Smooth muscle cell (in vitro differentiated cells): Measurements from ENCODE around the gene TBC1D2. TPM values are rescaled to one million over a fixed set of nuclear protein-coding genes. Genes with fewer than 3 reads are reported as not detected.
A peak's percentile ranks its signal among the peaks of the same experiment; 100 is the strongest.

Experiments used
- DNase-seq: peaks from one replicate; lab custom pipeline; 2025; ENCODE audit not compliant: unreplicated experiment; lab: John Stamatoyannopoulos, UW
- H2AFZ ChIP-seq: fragments of 200-600 bp; sonication (generic); 2 replicates; pipeline ENCODE4 v1.6.0; 2016; ENCODE audit warnings: antibody characterized with exemption, low read depth, mild to moderate bottlenecking
- H3F3A ChIP-seq: fragments of 200-600 bp; sonication (generic); 2 replicates; pipeline ENCODE4 v1.6.0; 2017; ENCODE audit warnings: antibody characterized with exemption, low read depth
- H3K27ac ChIP-seq: fragments of 200-600 bp; sonication (generic); 2 replicates; pipeline ENCODE4 v1.5.1; 2016; ENCODE audit warnings: low read depth, mild to moderate bottlenecking
- H3K27me3 ChIP-seq: fragments of 200-600 bp; sonication (generic); 2 replicates; pipeline ENCODE4 v1.6.1; 2016; ENCODE audit warnings: low read depth, mild to moderate bottlenecking
- H3K36me3 ChIP-seq: fragments of 200-600 bp; sonication (generic); 2 replicates; pipeline ENCODE4 v1.5.1; 2016; ENCODE audit warnings: low read depth
- H3K4me1 ChIP-seq: fragments of 200-600 bp; sonication (generic); 2 replicates; pipeline ENCODE4 v1.5.1; 2016; ENCODE audit warnings: low read depth
- H3K4me2 ChIP-seq: fragments of 200-600 bp; sonication (generic); 2 replicates; pipeline ENCODE4 v1.6.0; 2016; ENCODE audit warnings: mild to moderate bottlenecking
- H3K4me3 ChIP-seq: fragments of 200-600 bp; sonication (generic); 2 replicates; pipeline ENCODE4 v1.5.1; 2016; ENCODE audit warnings: mild to moderate bottlenecking
- H3K79me2 ChIP-seq: fragments of 200-600 bp; sonication (generic); 2 replicates; pipeline ENCODE4 v1.6.0; 2016; ENCODE audit warnings: low read depth, mild to moderate bottlenecking
- H3K9ac ChIP-seq: fragments of 200-600 bp; sonication (generic); 2 replicates; pipeline ENCODE4 v1.6.0; 2016; ENCODE audit warnings: low read depth
- H3K9me3 ChIP-seq: fragments of 200-600 bp; sonication (generic); replicated peaks from 2 replicates; pipeline ENCODE4 v1.5.1; 2016; ENCODE audit warnings: low read depth
- H4K20me1 ChIP-seq: fragments of 200-600 bp; sonication (generic); 2 replicates; pipeline ENCODE4 v1.6.0; 2016; ENCODE audit warnings: low read depth
- WGBS: methylation state at CpG from one replicate; pipeline ENCODE4 v1.1.7; 2016; ENCODE audit warnings: low lambda C conversion rate; 5-methylcytosine and 5-hydroxymethylcytosine counted together
- polyA plus RNA-seq: library from polyadenylated mRNA; unstranded; fragments of >200 nt; fragmentation: Nextera tagmentation; extraction: Ambion mirVana; gene quantifications from 2 replicates; pipeline ENCODE4 v1.2.1, GENCODE V29; 2016
- total RNA-seq: library from RNA; depleted of rRNA; stranded (reverse); fragments of >200 nt; gene quantifications from 2 replicates; pipeline ENCODE4 v1.2.3, GENCODE V29; 2014
- TF ChIP-seq, protein P1 (sequence below): fragments of 200-600 bp; sonication (generic); IDR thresholded peaks from 2 replicates; pipeline ENCODE4 v1.5.1; 2017; ENCODE audit warnings: borderline replicate concordance, mild to moderate bottlenecking, antibody characterized with exemption; ENCODE audit not compliant: insufficient read depth, poor library complexity, severe bottlenecking

The TBC1D2 gene
- total and polyA plus RNA-seq, 2 experiments from 2014 or later: 7.7 to 8.6 TPM

DNA sequence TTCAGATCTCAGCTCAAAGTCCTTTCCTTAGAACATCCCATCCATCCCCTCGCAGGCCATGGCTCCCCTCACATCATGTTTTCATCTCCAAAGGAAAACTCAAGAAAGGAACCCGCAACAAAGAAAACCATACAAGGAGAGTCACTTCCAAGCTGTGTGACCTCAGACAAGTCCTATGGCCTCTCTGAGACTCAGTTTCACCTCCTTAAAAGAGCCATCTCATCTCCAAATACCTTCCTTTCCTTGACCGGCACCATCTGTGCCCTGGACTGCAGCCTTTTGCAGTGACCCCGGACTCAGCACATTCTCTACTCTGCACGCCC lies 73.7 kb downstream of the TBC1D2 start:
- no peak for DNase-seq
- Histone ChIP-seq H3K4me3 (no peak overlapping the region), H4K20me1 (no peaks in the 10 kb centered on the region), H3K9ac (no peak overlapping the region), H3K4me2 (no peak overlapping the region), H3K27ac (peak overlapping the region; percentile 11), H3K27me3 (no peaks in the 10 kb centered on the region), H3K4me1 (peaks cover 7% of the 10 kb centered on the region), H3K9me3 (no peaks in the 10 kb centered on the region), H3K36me3 (no peaks in the 10 kb centered on the region), H3K79me2 (peaks cover 5% of the 10 kb centered on the region), H2AFZ (peak overlapping the region; percentile 10), H3F3A (no peaks in the 10 kb centered on the region)
- WGBS: 86% methylated on average over 5 of the region's 5 CpGs
- TF ChIP-seq, protein P1, sequence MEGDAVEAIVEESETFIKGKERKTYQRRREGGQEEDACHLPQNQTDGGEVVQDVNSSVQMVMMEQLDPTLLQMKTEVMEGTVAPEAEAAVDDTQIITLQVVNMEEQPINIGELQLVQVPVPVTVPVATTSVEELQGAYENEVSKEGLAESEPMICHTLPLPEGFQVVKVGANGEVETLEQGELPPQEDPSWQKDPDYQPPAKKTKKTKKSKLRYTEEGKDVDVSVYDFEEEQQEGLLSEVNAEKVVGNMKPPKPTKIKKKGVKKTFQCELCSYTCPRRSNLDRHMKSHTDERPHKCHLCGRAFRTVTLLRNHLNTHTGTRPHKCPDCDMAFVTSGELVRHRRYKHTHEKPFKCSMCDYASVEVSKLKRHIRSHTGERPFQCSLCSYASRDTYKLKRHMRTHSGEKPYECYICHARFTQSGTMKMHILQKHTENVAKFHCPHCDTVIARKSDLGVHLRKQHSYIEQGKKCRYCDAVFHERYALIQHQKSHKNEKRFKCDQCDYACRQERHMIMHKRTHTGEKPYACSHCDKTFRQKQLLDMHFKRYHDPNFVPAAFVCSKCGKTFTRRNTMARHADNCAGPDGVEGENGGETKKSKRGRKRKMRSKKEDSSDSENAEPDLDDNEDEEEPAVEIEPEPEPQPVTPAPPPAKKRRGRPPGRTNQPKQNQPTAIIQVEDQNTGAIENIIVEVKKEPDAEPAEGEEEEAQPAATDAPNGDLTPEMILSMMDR: no peak

DNA sequence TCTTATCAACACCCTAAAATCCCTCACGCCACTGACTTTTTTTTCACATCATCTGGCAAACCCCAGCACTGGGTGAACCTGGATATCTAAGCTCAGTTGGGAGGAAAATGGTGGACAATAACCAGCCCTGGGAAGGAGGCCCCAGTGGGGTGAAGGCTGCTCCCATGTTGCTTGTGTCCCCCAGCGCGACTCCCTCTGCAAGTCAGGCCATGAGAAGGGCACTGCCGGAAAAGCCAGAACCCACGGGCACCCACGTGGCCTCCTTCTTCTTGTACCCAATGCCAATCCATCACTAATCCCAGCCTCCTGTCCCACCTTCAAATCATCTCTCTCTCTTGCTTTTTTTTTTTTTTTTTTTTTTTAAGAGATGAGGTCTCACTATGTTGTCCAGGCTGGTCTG lies 74.5 kb downstream of the TBC1D2 start:
- H4K20me1 ChIP-seq: no peaks in the 10 kb centered on the region
- peaks cover 5% of the 10 kb centered on the region for H3K79me2 ChIP-seq
- 95% methylated on average over 6 of the region's 6 CpGs for whole genome bisulfite sequencing
- H3K27ac ChIP-seq: no peak overlapping the region
- no peak overlapping the region for H3K9ac ChIP-seq
- H3K4me3 ChIP-seq: no peak overlapping the region
- peaks cover 7% of the 10 kb centered on the region for H3K4me1 ChIP-seq
- TF ChIP-seq, protein P1: no peak
- H2AFZ ChIP-seq: no peak overlapping the region
- H3F3A ChIP-seq: no peaks in the 10 kb centered on the region
- no peak for DNase-seq
- H3K4me2 ChIP-seq: no peak overlapping the region
- no peaks in the 10 kb centered on the region for H3K36me3 ChIP-seq
- H3K27me3 ChIP-seq: no peaks in the 10 kb centered on the region
- no peaks in the 10 kb centered on the region for H3K9me3 ChIP-seq

DNA sequence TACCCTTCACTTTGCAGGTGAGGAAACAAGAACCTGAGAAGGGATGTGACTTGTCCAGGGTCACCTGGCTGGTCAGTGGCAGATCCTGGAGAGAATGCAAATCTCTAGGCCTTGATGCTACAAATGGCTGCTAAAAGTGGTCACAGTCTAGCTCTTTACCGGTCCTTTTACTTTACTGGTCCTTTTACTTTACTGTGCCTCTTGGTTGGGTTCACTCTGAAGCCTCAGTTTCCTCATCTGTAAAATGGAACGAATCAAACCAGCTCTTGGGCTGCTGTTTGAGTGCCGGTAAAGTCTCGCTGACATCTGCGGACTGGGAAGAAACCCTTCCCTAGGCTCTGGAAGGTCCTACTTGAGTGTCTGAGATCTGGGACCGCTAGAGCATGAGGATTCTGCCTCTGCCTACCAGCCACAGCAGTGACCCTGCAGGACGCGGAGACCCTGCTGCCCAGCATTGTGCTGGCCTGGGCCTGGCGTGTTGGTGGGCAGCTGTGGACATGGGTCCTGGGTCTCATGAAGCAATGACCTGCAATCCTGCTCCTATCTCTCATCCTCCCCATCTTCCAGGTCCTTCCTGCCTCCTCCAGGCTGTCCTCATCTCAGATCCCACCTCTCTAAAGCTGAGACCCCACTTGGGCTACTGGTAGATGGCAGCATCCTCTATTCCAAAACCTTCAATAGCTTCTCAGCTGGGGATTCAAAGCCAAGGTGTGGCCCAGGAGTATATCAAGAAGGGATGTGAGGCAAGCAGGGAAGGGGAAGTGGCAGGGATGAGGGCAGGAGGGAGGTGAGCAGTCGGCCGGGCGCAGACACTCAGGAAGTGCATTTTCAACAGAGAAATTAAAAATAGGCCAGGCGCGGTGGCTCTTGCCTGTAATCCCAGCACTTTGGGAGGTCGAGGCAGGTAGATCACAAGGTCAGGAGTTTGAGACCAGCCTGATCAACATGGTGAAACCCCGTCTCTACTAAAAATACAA lies 76.3 kb downstream of the TBC1D2 start:
- WGBS: 95% methylated on average over 16 of the region's 16 CpGs
- no peaks in the 10 kb centered on the region for H4K20me1 ChIP-seq
- no peak overlapping the region for H2AFZ ChIP-seq
- no peak overlapping the region for H3K4me2 ChIP-seq
- H3K79me2 ChIP-seq: peaks cover 5% of the 10 kb centered on the region
- no peak overlapping the region for H3K4me3 ChIP-seq
- no peak for DNase-seq
- no peak overlapping the region for H3K9ac ChIP-seq
- no peaks in the 10 kb centered on the region for H3K36me3 ChIP-seq
- H3K9me3 ChIP-seq: no peaks in the 10 kb centered on the region
- TF ChIP-seq, protein P1: no peak
- H3K4me1 ChIP-seq: peaks cover 7% of the 10 kb centered on the region
- H3K27ac ChIP-seq: no peak overlapping the region
- H3K27me3 ChIP-seq: no peaks in the 10 kb centered on the region
- no peaks in the 10 kb centered on the region for H3F3A ChIP-seq
